ENCODE results near the gene GAK.

Gene GAK

DNA sequence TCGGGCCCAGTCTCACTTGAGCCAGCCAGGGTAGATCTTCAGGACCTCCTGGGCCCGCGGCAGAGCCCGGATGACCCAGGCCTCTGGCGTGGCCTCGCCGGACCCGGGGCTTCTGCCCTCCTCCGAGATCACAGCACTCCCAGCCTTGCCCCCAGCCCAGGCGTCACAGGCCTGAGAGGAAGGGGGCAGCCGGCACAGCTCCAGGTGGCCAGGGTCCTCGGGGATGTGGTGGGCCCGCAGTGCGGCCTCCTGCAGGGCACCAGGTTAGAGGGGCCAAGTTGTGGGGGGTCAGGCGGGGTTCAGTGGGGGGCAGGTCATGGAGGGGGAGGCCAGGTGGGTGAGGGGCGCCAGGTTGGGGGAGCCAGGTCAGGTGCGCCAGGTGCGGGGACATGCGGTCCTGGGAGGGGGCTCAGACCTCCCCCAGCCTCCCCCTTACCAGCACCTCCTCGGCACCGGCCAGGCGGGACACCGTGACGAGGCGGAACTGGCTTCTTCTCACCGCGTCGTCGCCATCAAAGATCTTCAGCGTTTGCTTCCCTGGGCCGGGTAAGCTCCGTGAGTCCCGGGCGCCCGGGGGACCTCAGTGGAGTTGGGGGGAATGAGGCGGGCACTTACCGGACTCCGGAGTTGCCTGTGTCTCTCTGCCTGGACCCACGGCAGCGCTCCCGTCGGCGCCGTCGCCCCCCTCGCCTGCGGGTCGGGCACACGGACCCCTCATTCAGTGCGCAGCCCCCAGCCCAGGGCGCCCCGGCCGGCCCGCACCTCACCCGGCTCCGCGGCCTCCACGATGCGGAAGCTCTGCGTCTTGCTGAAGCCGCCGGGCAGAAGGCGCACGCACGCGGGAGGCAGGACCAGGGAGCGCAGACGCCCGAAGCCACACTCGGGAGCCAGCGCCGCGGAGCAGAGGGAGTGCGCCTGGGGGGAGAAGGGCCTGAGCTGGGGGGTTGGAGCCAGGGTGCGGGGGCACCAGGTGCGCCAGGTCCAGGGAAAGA is 35.3 kb upstream of the GAK start:
- DNase-seq (ENCODE audit: low read depth), result no peak
- no peak overlapping the region for H3K4me3 ChIP-seq (ENCODE audit: low read depth, low read length)
- TF ChIP-seq, protein P1, sequence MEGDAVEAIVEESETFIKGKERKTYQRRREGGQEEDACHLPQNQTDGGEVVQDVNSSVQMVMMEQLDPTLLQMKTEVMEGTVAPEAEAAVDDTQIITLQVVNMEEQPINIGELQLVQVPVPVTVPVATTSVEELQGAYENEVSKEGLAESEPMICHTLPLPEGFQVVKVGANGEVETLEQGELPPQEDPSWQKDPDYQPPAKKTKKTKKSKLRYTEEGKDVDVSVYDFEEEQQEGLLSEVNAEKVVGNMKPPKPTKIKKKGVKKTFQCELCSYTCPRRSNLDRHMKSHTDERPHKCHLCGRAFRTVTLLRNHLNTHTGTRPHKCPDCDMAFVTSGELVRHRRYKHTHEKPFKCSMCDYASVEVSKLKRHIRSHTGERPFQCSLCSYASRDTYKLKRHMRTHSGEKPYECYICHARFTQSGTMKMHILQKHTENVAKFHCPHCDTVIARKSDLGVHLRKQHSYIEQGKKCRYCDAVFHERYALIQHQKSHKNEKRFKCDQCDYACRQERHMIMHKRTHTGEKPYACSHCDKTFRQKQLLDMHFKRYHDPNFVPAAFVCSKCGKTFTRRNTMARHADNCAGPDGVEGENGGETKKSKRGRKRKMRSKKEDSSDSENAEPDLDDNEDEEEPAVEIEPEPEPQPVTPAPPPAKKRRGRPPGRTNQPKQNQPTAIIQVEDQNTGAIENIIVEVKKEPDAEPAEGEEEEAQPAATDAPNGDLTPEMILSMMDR (IDR thresholded peaks at IDR 0.05; ENCODE audit: control insufficient read depth, extremely low read depth, insufficient read depth), result no peak

DNA sequence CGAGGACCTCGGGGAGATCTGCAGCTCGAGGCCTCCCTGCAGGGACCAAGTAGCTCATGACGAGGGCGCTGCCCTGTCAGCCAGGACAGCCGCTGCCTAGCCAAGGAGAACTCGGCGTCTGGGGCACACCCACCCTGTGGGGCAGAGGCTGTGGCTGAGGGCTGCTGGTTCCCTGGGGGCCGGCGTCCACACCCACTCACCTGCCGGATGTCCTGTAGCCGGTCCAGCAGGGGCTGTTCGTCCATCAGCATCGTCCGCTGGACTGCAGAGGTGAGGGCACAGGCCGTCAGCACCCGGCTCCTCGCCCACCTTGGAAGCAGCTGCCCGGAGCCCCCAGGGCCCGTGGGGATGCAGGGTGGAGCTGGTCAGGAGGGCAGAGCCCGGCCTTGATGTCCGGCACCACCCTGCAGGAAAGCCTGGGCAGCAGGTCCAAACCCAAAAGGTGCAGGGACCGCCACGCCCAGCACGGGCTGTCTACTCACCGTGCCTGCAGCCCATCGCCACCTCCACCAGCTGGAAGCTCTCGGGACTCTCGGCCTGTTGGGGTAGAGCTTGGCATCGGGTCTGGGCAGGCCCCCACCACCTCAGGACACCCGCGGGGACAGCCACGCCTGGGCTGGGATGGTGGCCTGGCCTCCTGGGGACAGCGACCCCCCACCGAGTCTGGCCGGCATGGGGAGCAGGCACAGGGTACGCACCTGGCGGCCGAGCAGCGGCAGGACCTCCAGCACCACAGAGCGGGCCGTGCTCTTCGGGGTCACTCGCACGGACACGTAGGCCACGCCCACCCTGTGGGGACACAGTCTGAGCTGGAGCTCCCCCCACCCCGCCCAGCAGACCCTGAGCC is 34.4 kb upstream of the GAK start:
- H3K4me3 ChIP-seq (ENCODE audit: low read depth, low read length), result no peak overlapping the region
- no peak for DNase-seq (ENCODE audit: low read depth)
- TF ChIP-seq, protein P1 (IDR thresholded peaks at IDR 0.05; ENCODE audit: control insufficient read depth, extremely low read depth, insufficient read depth), result no peak

DNA sequence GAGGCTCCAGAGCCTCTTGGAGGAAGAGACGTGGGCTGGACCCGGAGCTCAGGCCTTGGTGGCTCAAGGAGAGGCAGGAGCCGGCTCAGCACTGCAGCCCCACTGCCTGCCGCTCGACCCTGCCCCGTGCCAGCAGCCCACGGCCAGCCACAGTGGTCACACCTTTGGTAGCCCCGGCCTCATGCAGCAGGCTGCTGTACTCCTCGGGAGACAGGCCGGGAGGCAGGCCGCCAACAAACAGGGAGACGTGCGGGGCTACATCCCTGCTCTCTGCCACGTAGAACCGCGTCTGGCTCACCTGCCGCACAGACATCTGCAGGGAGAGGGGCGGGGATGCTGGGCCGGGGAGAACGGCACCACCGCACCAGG is 33.6 kb upstream of the GAK start:
- DNase-seq (ENCODE audit: low read depth), result no peak
- TF ChIP-seq, protein P1 (IDR thresholded peaks at IDR 0.05; ENCODE audit: control insufficient read depth, extremely low read depth, insufficient read depth), result no peak
- H3K4me3 ChIP-seq (ENCODE audit: low read depth, low read length), result no peak overlapping the region

DNA sequence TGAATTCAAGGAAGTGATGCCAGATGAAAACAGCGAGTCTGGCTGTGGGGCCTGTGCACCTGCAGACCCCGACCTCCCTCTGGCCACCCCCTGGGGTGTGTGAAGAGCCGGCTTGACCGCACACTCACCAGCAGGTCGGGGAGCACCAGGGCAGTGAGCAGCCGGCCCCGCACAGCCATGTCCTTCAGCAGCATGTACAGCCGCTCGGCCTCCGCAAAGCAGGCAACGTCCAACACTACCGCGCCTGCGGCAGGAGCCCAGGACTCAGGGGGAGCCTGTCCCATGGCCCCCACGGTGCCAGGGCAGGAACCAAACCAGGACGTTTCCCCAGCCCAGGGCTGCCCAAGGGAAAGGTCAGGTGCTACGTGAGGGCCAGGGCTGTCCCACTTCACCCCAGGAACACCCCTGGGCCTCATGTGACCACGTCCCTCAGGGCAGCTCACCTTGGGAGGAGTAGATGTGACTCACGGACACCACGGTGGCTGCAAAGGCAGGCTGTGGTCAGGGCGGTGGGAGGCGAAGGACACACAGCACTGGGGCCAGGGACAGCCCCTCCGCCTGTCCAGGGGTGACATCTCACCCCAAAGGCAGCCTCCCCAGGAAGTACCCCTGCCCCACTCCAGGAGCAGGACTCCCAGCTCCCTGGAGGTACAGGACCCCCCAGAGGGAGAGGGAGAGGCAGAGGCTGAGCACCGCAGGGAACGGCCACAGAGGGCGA is 33.1 kb upstream of the GAK start:
- DNase-seq (ENCODE audit: low read depth), result no peak
- TF ChIP-seq, protein P1 (IDR thresholded peaks at IDR 0.05; ENCODE audit: control insufficient read depth, extremely low read depth, insufficient read depth), result no peak
- H3K4me3 ChIP-seq (ENCODE audit: low read depth, low read length), result no peak overlapping the region

DNA sequence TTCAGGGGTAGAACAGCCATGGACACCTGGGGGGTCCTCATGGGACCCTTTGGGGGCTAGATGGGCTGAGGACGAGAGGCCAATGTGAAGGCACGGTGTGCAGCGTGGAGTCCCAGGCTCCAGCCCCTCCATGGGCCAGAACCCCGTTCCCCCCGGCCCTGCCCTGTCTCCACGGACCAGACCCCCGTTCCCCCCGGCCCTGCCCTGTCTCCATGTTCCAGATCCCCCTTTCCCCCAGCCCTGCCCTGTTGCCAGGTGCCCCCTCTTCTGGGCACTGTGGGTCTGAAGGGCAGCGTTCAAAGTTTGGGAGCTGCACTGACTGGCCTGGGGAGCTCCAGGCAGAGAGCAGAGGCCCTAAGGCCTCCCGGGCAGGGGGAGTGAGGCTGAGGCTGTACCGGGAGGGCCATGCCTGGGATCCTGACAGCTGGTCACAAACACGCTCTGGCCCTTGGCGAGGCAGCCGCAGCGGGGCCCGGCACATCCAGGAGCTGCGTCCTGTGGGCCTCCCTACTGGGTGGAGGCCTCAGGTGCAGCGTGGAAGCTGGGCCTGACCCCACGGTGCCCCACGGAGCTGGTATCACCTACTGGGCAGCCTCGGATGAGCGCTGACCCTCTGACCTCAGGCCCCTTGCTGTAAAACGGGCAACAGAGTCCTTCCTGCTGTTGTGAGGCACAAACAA is 32.4 kb upstream of the GAK start:
- TF ChIP-seq, protein P1 (IDR thresholded peaks at IDR 0.05; ENCODE audit: control insufficient read depth, extremely low read depth, insufficient read depth), result no peak
- no peak overlapping the region for H3K4me3 ChIP-seq (ENCODE audit: low read depth, low read length)
- DNase-seq (ENCODE audit: low read depth), result no peak

All from LNCaP clone FGC (cell line).